DND-41 (cell line): Measurements from ENCODE around the gene TAF8.
A peak's percentile ranks its signal among the peaks of the same experiment; 100 is the strongest.

Source experiments
- ATAC-seq: fragments of 200-7000 bp; cut with Tn5 transposase; 3 replicates; pipeline ENCODE4 v1.9.1; 2021; ENCODE audit warnings: low read depth; ENCODE audit not compliant: insufficient read depth
- DNase-seq: peaks from one replicate; pipeline ENCODE4 v3.0.0-alpha.2; 2020
- H2AFZ ChIP-seq: 2 replicates; pipeline ENCODE4 v1.6.0; 2012; ENCODE audit warnings: low read depth, low read length
- H3K27ac ChIP-seq: 2 replicates; pipeline ENCODE4 v1.5.1; 2012; ENCODE audit warnings: low read length, inconsistent platforms
- H3K27me3 ChIP-seq: fragments of 200-600 bp; sonication (generic); 2 replicates; pipeline ENCODE4 v1.6.0; 2012; ENCODE audit warnings: low read length, mild to moderate bottlenecking, inconsistent platforms; ENCODE audit not compliant: insufficient read depth, poor library complexity
- H3K36me3 ChIP-seq: 2 replicates; pipeline ENCODE4 v1.5.1; 2012; ENCODE audit warnings: low read length, inconsistent platforms; ENCODE audit not compliant: insufficient read depth
- H3K4me1 ChIP-seq: 2 replicates; pipeline ENCODE4 v1.5.1; 2012; ENCODE audit warnings: mild to moderate bottlenecking, low read length; ENCODE audit not compliant: insufficient read depth
- H3K4me2 ChIP-seq: 2 replicates; pipeline ENCODE4 v1.6.0; 2012; ENCODE audit warnings: mild to moderate bottlenecking, moderate library complexity, low read length, inconsistent platforms; ENCODE audit not compliant: insufficient read depth
- H3K4me3 ChIP-seq, 2 experiments: fragments of 200-600 bp in 1 of 2; shearing (Covaris generic) in 1 of 2; 2 replicates each; pipeline ENCODE4 v1.5.1; 2012 to 2016; ENCODE audit warnings: inconsistent platforms in 2 of 2, low read length in 2 of 2, mild to moderate bottlenecking in 2 of 2, low read depth in 1 of 2, moderate library complexity in 1 of 2
- H3K79me2 ChIP-seq: 2 replicates; pipeline ENCODE4 v1.6.0; 2012; ENCODE audit warnings: low read length, inconsistent platforms; ENCODE audit not compliant: insufficient read depth
- H3K9ac ChIP-seq: 2 replicates; pipeline ENCODE4 v1.6.0; 2012; ENCODE audit warnings: low read depth, mild to moderate bottlenecking, inconsistent platforms, low read length, moderate library complexity
- H3K9me3 ChIP-seq: 2 replicates; pipeline ENCODE4 v1.5.1; 2012; ENCODE audit warnings: low read length, moderate library complexity, mild to moderate bottlenecking, inconsistent platforms; ENCODE audit not compliant: insufficient read depth, severe bottlenecking
- H4K20me1 ChIP-seq: 2 replicates; pipeline ENCODE4 v1.6.0; 2012; ENCODE audit warnings: low read length; ENCODE audit not compliant: insufficient read depth
- CTCF ChIP-seq: IDR thresholded peaks from 2 replicates; pipeline ENCODE4 v1.5.1; 2012; ENCODE audit warnings: borderline replicate concordance, low read length, moderate library complexity, mild to moderate bottlenecking; ENCODE audit not compliant: poor library complexity, severe bottlenecking; ENCODE audit errors: extremely low read depth
- EZH2 ChIP-seq: IDR thresholded peaks from 3 replicates; pipeline ENCODE4 v1.6.1; 2012; ENCODE audit warnings: borderline replicate concordance, low read depth, mild to moderate bottlenecking, moderate library complexity, low read length, inconsistent platforms; ENCODE audit not compliant: severe bottlenecking

The TAF8 gene

GRCh38 chr6:42046464-42047212 lies 3.7 kb upstream of the TAF8 start:
- H3K4me1 ChIP-seq, result peaks cover 91% of the 10 kb centered on the region
- H3K4me2 ChIP-seq, result peak overlapping the region; percentile 87
- peak overlapping the region; percentile 67 for H3K27ac ChIP-seq
- peak overlapping the region in 1 of 2 experiments; percentile 88; a peak in 2 of 4 replicates for H3K4me3 ChIP-seq
- H3K9me3 ChIP-seq, result no peaks in the 10 kb centered on the region
- ATAC-seq, result no peak
- H4K20me1 ChIP-seq, result peaks cover 3% of the 10 kb centered on the region
- H3K27me3 ChIP-seq, result no peaks in the 10 kb centered on the region
- H3K36me3 ChIP-seq, result peaks cover 19% of the 10 kb centered on the region; the same call in 1 of the 2 replicates
- peak overlapping the region; percentile 76 for H3K9ac ChIP-seq
- DNase-seq, result no peak
- no peak for TF ChIP-seq EZH2
- no peak for TF ChIP-seq CTCF
- H3K79me2 ChIP-seq, result peaks cover 72% of the 10 kb centered on the region
- H2AFZ ChIP-seq, result no peak overlapping the region

GRCh38 chr6:42047213-42047590 lies 3.1 kb upstream of the TAF8 start:
- peak overlapping the region; percentile 76 for H3K9ac ChIP-seq
- peaks cover 23% of the 10 kb centered on the region; the same call in 1 of the 2 replicates for H3K36me3 ChIP-seq
- peaks cover 89% of the 10 kb centered on the region for H3K4me1 ChIP-seq
- no peaks in the 10 kb centered on the region for H3K27me3 ChIP-seq
- peak overlapping the region; percentile 67 for H3K27ac ChIP-seq
- peaks cover 71% of the 10 kb centered on the region for H3K79me2 ChIP-seq
- no peaks in the 10 kb centered on the region for H3K9me3 ChIP-seq
- TF ChIP-seq EZH2 (no peak), CTCF (no peak)
- H4K20me1 ChIP-seq, result peaks cover 3% of the 10 kb centered on the region
- no peak for ATAC-seq
- no peak for DNase-seq
- H3K4me3 ChIP-seq, result peak overlapping the region in 1 of 2 experiments; percentile 88; a peak in 2 of 4 replicates
- H2AFZ ChIP-seq, result no peak overlapping the region
- peak overlapping the region; percentile 87 for H3K4me2 ChIP-seq

GRCh38 chr6:42047790-42048405 lies 2.4 kb upstream of the TAF8 start:
- no peak for TF ChIP-seq CTCF
- no peak for TF ChIP-seq EZH2
- peak overlapping the region; percentile 67 for H3K27ac ChIP-seq
- H2AFZ ChIP-seq, result peak overlapping the region; percentile 68
- H3K27me3 ChIP-seq, result no peaks in the 10 kb centered on the region
- peaks cover 24% of the 10 kb centered on the region for H3K36me3 ChIP-seq
- peak overlapping the region; percentile 76 for H3K9ac ChIP-seq
- ATAC-seq (no peak), DNase-seq (no peak)
- H3K4me3 ChIP-seq, result peak overlapping the region; percentile 53 to 88; a peak in 3 of 4 replicates
- H3K4me1 ChIP-seq, result peaks cover 89% of the 10 kb centered on the region
- H3K79me2 ChIP-seq, result peaks cover 70% of the 10 kb centered on the region
- H4K20me1 ChIP-seq, result peaks cover 3% of the 10 kb centered on the region
- peak overlapping the region; percentile 87 for H3K4me2 ChIP-seq
- no peaks in the 10 kb centered on the region for H3K9me3 ChIP-seq
